ENCODE data around the gene CACHD1.

- TF ChIP-seq CTCF (IDR thresholded peaks at IDR 0.05; ENCODE audit: insufficient read depth, low read length, poor library complexity, severe bottlenecking) = no peak
- TF ChIP-seq EZH2phosphoT487 (conservative IDR thresholded peaks at IDR 0.05; ENCODE audit: low read length) = no peak
Observed at GRCh38 chr1:64525116-64525686, 55.3 kb downstream of the CACHD1 start.

Data from SU-DHL-6 (cell line).